Subcutaneous adipose tissue (tissue), 4 donors: ENCODE data around the gene HECA. TPM values are rescaled to one million over a fixed set of nuclear protein-coding genes. Genes with fewer than 3 reads are reported as not detected.

Experiments used
- CTCF ChIP-seq: fragments of 450-650 bp; IDR thresholded peaks from one replicate; pipeline ENCODE4 v1.5.1; 2016; ENCODE audit warnings: low read depth, mild to moderate bottlenecking, control low read depth, antibody characterized with exemption, moderate library complexity
- total RNA-seq, 4 donors: library from RNA; depleted of rRNA; stranded (reverse); fragments of >200 nt; gene quantifications; one replicate each; pipeline ENCODE4 v1.1.0, GENCODE V29; 2016

The HECA gene
- total RNA-seq, 4 donors from 2014 or later, result 37.5 to 57.1 (median 49.1) TPM

- no peak for TF ChIP-seq CTCF
Observed at GRCh38 chr6:139189665-139190064, 54.8 kb downstream of the HECA start.

- TF ChIP-seq CTCF, result no peak
Observed at GRCh38 chr6:139194740-139195139, 59.9 kb downstream of the HECA start.

GRCh38 chr6:139198529-139199288, 63.8 kb downstream of the HECA start:
- no peak for TF ChIP-seq CTCF

- TF ChIP-seq CTCF, result no peak
Observed at GRCh38 chr6:139201378-139201777, 66.5 kb downstream of the HECA start.

- no peak for TF ChIP-seq CTCF
Observed at GRCh38 chr6:139204978-139205377, 70.1 kb downstream of the HECA start.

- no peak for TF ChIP-seq CTCF
Observed at GRCh38 chr6:139205843-139206242, 71.0 kb downstream of the HECA start.

GRCh38 chr6:139219271-139219729, 84.4 kb downstream of the HECA start:
- TF ChIP-seq CTCF, result no peak
